Measurements from ENCODE around the gene TAF11L6.
"Not testable (repeated sequence)": the region's sequence is repeated elsewhere in the genome, so short reads cannot be mapped to it uniquely, and the experiment has no call there.

TAF11L6 gene

DNA sequence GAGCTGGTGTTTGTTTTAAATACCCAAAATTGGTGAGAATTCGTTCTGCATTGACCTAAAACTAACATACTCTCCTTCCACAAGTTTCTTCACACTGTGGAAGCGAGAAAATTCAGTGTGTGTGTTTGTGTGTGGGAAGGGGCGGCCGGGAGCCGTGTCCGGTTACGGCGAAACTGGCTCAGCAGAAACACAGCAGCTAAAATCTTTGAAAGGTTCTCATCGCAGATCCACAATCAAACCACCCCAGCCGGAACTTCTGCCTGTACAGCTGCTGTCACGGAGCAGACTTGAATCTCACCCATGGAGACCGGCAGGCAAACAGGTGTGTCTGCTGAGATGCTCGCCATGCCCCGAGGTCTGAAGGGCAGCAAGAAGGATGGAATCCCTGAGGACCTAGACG is at the start of gene TAF11L6:
Gene TAF11L6, plus strand, starts transcription at position 301 of the 400 bp plus-strand sequence.
- not testable (repeated sequence) for DNase-seq

DNA sequence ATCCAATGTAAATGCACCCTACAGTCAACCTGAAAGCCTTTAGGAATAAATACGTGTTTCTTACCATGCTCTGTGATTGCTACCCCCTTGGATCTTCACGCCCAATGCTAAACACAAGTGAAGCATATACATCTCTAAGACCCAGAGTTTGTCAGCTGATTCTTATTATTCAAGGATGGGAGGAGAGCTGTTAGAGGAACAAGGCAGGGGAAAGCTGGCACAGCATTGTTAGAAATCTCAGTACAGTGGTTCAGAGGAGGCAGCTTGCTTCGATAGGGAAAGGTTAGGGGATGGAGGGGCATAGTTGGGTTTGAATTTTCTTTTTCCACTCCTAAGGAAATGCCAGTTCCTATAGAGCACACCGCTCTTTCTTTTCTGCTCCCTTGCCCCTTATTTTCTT is 47.1 kb upstream of the TAF11L6 start:
- no peak for DNase-seq

DNA sequence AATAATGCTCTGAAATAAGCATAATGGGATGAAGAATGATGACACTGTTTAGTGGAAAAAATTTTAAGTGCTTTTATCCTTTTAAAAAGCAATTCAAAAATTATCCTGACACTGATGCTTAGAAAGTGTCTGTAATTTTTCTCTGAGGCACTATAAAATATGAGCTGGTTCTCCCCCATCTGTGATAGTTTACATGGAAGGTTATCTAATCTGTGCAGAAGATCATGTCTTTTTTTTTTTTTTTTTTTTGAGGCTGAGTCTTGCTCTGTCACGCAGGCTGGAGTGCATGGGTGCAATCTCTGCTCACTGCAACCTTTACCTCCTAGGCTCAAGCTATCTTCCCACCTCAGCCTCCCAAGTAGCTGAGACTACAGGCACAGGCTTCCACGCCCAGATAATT is 45.7 kb upstream of the TAF11L6 start:
- no peak for DNase-seq

DNA sequence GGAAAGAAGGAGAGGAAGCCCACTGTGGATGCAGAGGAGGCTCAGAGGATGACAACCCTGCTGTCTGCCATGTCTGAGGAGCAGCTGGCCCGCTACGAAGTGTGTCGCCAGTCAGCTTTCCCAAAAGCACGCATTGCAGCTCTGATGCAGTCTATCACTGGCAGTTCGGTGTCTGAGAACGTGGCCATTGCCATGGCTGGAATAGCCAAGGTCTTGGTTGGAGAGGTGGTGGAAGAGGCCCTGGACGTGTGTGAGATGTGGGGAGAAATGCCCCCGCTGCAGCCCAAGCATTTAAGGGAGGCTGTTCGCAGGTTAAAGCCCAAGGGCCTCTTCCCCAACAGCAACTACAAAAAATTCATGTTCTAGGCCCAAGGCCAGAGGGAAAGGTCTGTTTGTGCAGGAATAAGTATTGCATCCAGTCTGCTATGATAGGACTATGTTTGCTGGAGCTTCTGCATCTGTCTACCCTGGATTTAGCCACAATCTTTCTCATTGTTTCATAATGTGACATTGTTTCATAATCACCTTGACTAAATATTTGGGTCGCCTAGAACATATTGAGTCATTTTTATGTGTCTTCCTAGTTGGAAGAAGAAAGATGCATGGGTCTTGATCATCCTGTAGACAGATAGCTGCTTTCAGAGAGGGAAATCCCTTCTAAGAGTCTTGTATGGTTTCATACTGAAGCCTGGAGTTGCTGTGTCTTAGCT is 41.9 kb upstream of the TAF11L6 start:
- not testable (repeated sequence) for DNase-seq

DNA sequence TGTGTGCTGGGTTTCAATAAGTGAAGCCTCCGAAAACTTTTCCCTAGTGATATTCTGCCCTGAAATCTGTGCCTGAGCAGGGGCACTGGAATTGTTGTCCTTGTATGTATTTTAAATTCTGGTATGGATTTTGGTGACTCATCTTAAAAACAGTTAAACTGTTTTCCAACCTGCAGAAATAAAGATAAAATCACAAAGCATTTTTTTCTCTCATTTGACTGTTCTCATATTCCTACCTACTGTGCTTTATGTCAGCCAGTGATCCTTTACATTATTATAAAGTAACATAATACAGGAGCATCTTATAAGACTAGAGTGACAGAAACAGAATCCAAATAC is 41.3 kb upstream of the TAF11L6 start:
- no peak for DNase-seq

DNA sequence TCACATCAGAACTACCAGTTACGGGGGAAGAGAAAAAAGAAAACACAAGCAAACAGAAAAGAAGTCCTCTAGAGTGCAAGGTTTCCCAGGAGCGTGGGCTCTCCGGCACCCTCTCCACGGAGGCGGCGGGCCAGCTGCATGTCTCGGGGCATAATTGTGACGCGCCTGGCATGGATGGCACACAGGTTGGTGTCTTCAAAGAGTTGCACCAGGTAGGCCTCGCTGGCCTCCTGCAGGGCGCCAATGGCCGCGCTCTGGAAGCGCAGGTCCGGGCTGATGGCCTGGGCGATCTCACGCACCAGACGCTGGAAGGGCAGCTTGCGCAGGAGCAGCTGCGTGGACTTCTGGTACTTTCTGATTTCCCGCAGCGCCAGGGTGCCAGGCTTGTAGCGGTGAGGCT is 37.2 kb upstream of the TAF11L6 start:
- DNase-seq: not testable (repeated sequence)

DNA sequence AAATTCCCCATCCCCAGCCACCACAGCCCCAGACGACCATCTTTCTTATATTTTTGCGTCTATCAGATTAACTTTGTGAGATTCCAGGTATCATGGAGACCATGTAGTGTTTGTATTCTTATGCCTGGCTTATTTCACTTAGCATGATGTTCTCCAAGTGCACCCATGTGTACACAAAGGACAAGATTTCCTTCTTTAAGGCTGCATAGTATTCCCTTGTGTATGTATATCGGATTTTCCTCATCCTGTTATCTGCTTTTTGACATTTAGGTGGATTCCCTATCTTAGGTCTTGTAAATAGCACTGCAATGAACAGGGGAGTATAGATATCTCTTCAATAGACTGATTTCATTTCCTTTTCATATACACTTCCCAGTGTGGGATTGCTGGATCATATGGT is 35.7 kb upstream of the TAF11L6 start:
- no peak for DNase-seq

DNA sequence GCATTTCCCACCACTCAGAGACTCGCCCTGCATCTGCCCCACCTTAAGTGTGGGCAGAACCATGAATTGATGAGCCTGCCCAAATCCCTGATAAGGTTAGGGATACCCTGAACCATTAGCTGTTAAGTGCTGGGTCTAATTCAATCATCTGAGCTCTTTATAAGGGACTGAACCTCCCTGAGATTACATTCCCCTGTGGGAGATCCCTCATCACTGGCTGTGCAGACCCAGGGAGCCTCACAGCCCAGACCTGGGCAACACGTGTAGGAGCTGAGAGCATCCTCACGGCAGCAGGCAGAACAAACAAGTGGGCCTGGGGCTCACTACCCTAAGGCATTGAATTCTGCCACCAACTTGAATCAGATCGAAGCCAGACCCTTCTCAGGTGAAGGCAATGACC is 31.0 kb upstream of the TAF11L6 start:
- DNase-seq: no peak

DNA sequence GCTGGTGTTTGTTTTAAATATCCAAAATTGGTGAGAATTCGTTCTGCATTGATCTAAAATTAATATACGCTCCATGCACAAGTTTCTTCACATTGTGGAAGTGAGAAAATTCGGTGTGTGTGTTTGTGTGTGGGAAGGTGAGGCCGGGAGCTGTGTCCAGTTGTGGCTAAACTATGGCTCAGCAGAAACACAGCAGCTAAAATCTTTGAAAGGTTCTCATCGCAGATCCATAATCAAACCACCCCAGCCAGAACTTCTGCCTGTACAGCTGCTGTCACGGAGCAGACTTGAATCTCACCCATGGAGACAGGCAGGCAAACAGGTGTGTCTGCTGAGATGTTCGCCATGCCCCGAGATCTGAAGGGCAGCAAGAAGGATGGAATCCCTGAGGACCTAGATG is 30.5 kb upstream of the TAF11L6 start, which contains the start of gene TAF11L2:
Gene TAF11L2, plus strand, starts transcription at position 301 of the 400 bp plus-strand sequence.
- not testable (repeated sequence) for DNase-seq

DNA sequence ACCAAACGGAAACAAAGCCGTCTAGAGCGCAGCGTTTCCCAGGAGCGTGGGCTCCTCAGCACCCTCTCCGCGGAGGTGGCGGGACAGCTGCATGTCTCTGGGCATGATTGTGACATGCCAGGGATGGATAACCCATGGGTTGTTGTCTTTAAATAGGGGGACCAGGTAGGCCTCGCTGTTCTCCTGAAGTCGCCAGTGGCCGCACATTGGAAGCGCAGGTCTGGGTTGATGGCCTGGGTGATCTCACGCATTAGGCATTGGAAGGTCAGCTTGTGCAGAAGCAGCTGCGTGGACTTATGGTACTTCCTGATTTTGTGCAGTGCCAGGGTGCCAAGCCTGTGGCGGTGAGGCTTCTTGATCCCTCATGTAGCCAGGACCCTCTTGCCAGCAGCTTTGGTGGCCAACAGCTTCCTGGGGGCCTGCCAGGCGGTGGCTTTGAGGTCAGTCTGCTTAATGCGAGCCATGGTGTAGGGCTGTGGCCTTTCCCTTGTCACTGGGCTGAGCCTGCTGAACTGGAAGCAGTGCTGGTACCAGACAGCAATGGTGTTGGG is 16.6 kb upstream of the TAF11L6 start:
- DNase-seq: no peak

DNA sequence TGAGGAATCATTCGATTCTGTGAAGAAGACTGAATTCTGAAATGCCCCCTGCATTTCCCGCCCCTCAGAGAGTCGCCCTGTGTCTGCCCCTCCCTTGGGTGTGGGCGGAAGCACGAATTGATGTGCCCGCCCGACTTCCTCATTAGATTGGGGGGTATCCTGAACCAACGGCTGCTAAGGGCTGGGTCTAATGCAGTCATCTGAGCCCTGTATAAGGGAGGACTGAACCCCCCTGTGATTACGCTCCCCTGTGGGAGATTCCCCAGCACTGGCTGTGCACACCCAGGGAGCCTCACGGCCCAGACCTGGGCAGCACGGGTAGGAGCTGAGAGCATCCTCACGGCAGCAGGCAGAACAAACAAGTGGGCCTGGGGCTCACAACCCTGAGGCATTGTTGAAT is 10.9 kb upstream of the TAF11L6 start:
- not testable (repeated sequence) for DNase-seq

DNA sequence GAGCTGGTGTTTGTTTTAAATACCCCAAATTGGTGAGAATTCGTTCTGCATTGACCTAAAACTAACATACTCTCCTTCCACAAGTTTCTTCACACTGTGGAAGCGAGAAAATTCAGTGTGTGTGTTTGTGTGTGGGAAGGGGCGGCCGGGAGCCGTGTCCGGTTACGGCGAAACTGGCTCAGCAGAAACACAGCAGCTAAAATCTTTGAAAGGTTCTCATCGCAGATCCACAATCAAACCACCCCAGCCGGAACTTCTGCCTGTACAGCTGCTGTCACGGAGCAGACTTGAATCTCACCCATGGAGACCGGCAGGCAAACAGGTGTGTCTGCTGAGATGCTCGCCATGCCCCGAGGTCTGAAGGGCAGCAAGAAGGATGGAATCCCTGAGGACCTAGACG is 10.4 kb upstream of the TAF11L6 start, which contains the start of gene TAF11L3:
Gene TAF11L3, plus strand, starts transcription at position 301 of the 400 bp plus-strand sequence.
- DNase-seq: not testable (repeated sequence)

DNA sequence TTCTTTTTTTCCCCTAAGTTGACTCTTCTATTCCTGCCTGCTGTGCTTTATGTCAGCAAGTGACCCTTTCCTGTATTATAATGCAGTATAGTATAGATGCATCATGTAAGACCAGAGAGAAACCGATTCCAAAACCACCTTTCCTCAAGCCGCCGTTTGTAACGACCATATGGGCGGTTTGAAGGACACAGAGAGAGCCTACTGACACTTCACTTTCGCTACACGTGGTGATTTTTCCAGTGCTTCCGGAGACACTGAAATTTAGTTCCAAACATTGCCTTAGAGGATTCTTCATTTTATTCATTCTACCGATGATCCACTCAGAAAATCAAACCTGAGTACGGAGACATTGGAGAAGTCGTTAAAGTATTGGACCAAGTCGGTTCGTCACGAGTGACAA is 9.0 kb upstream of the TAF11L6 start:
- DNase-seq: not testable (repeated sequence)

DNA sequence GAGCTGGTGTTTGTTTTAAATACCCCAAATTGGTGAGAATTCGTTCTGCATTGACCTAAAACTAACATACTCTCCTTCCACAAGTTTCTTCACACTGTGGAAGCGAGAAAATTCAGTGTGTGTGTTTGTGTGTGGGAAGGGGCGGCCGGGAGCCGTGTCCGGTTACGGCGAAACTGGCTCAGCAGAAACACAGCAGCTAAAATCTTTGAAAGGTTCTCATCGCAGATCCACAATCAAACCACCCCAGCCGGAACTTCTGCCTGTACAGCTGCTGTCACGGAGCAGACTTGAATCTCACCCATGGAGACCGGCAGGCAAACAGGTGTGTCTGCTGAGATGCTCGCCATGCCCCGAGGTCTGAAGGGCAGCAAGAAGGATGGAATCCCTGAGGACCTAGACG is 7.0 kb upstream of the TAF11L6 start, which contains the start of gene TAF11L4:
Gene TAF11L4, plus strand, starts transcription at position 301 of the 400 bp plus-strand sequence.
- not testable (repeated sequence) for DNase-seq

DNA sequence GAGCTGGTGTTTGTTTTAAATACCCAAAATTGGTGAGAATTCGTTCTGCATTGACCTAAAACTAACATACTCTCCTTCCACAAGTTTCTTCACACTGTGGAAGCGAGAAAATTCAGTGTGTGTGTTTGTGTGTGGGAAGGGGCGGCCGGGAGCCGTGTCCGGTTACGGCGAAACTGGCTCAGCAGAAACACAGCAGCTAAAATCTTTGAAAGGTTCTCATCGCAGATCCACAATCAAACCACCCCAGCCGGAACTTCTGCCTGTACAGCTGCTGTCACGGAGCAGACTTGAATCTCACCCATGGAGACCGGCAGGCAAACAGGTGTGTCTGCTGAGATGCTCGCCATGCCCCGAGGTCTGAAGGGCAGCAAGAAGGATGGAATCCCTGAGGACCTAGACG is 3.5 kb upstream of the TAF11L6 start, which contains the start of gene TAF11L5:
Gene TAF11L5, plus strand, starts transcription at position 301 of the 400 bp plus-strand sequence.
- DNase-seq: not testable (repeated sequence)

DNA sequence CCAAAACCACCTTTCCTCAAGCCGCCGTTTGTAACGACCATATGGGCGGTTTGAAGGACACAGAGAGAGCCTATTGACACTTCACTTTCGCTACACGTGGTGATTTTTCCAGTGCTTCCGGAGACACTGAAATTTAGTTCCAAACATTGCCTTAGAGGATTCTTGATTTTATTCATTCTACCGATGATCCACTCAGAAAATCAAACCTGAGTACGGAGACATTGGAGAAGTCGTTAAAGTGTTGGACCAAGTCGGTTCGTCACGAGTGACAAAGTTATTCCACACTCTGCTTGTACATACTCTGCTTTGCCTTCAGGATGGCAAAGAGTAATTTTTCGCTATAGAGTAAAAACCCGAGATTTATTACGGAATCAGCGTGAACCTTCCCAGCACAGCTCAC is 2.0 kb upstream of the TAF11L6 start:
- not testable (repeated sequence) for DNase-seq
